Lower leg skin (tissue), 3 donors: ENCODE results near the gene RIOK1.

Source experiments
- POLR2A ChIP-seq, 2 donors: fragments of 450-650 bp; IDR thresholded peaks; one replicate each; pipeline ENCODE4 v1.6.1; 2016 to 2017; ENCODE audit warnings: antibody characterized with exemption in 2 of 2, mild to moderate bottlenecking in 1 of 2, moderate library complexity in 1 of 2
- TF ChIP-seq, protein P1 (sequence below), 3 donors: fragments of 450-650 bp; IDR thresholded peaks; one replicate each; pipeline ENCODE4 v1.5.1; 2016; ENCODE audit warnings: antibody characterized with exemption in 3 of 3, mild to moderate bottlenecking in 3 of 3, moderate library complexity in 2 of 3

DNA sequence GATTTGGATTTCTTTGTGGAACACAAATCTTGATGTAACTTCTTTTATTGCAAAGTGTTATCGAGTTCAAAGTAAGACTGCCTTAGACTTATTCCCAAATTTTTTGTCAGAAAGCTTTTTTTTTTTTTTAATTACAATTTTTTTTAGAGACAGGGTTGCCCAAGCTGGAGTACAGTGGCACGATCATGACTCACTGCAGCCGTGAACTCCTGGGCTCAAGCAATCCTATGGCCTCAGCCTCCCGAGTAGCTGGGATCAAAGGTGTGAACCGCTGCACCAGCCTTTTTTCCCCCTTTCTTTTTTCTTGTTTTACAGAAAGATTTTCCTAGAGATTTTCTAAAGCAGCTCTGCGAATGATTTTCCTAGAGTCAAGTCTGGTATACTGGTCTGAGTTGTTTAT is 2.8 kb downstream of the RIOK1 start:
- TF ChIP-seq, protein P1, sequence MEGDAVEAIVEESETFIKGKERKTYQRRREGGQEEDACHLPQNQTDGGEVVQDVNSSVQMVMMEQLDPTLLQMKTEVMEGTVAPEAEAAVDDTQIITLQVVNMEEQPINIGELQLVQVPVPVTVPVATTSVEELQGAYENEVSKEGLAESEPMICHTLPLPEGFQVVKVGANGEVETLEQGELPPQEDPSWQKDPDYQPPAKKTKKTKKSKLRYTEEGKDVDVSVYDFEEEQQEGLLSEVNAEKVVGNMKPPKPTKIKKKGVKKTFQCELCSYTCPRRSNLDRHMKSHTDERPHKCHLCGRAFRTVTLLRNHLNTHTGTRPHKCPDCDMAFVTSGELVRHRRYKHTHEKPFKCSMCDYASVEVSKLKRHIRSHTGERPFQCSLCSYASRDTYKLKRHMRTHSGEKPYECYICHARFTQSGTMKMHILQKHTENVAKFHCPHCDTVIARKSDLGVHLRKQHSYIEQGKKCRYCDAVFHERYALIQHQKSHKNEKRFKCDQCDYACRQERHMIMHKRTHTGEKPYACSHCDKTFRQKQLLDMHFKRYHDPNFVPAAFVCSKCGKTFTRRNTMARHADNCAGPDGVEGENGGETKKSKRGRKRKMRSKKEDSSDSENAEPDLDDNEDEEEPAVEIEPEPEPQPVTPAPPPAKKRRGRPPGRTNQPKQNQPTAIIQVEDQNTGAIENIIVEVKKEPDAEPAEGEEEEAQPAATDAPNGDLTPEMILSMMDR (IDR thresholded peaks at IDR 0.05), result no peak
- TF ChIP-seq POLR2A (IDR thresholded peaks at IDR 0.05), result no peak
